Trophoblast cell (in vitro differentiated cells and primary cell): ENCODE measurements around the gene CACNA1F.

Experiments
- DNase-seq, 2 donors: peaks; one replicate each; pipeline ENCODE4 v3.0.0-alpha.2; 2016
- H2AFZ ChIP-seq: 2 replicates; pipeline ENCODE4 v1.6.1; 2013; ENCODE audit warnings: low read length, moderate library complexity, mild to moderate bottlenecking; ENCODE audit not compliant: insufficient read depth, poor library complexity
- H2AK5ac ChIP-seq: 2 replicates; pipeline ENCODE4 v1.6.1; 2013; ENCODE audit warnings: mild to moderate bottlenecking, low read length
- H2BK120ac ChIP-seq: 2 replicates; pipeline ENCODE4 v1.6.1; 2013; ENCODE audit warnings: low read length, mild to moderate bottlenecking, moderate library complexity; ENCODE audit not compliant: insufficient read depth, poor library complexity
- H2BK12ac ChIP-seq: 2 replicates; pipeline ENCODE4 v1.6.1; 2013; ENCODE audit warnings: mild to moderate bottlenecking, low read length, moderate library complexity
- H2BK5ac ChIP-seq: 2 replicates; pipeline ENCODE4 v1.6.1; 2013; ENCODE audit warnings: low read length, low read depth, moderate library complexity, mild to moderate bottlenecking; ENCODE audit not compliant: poor library complexity
- H3K14ac ChIP-seq: 2 replicates; pipeline ENCODE4 v1.6.1; 2013; ENCODE audit warnings: mild to moderate bottlenecking, low read length
- H3K18ac ChIP-seq: 2 replicates; pipeline ENCODE4 v1.6.1; 2013; ENCODE audit warnings: mild to moderate bottlenecking, low read length
- H3K23ac ChIP-seq: 2 replicates; pipeline ENCODE4 v1.6.1; 2013; ENCODE audit warnings: low read length
- H3K27ac ChIP-seq: 2 replicates; pipeline ENCODE4 v1.5.1; 2013; ENCODE audit warnings: low read depth, mild to moderate bottlenecking, inconsistent platforms, low read length, moderate library complexity
- H3K27me3 ChIP-seq: 2 replicates; pipeline ENCODE4 v1.6.1; 2013; ENCODE audit warnings: inconsistent platforms, mild to moderate bottlenecking, low read length, moderate library complexity; ENCODE audit not compliant: insufficient read depth
- H3K36me3 ChIP-seq, 2 experiments: 1 replicate in 1 of 2; 2 replicates in 1 of 2; pipeline ENCODE4 v1.6.1; 2013; ENCODE audit warnings: low read length in 2 of 2, mild to moderate bottlenecking in 2 of 2, moderate library complexity in 1 of 2; ENCODE audit not compliant: insufficient read depth in 2 of 2, control insufficient read depth in 1 of 2
- H3K4ac ChIP-seq: 2 replicates; pipeline ENCODE4 v1.6.1; 2013; ENCODE audit warnings: low read depth, mild to moderate bottlenecking, low read length, moderate library complexity
- H3K4me1 ChIP-seq, 2 experiments: 1 replicate in 1 of 2; 2 replicates in 1 of 2; pipeline ENCODE4 v1.6.1; 2013; ENCODE audit warnings: low read length in 2 of 2, mild to moderate bottlenecking in 2 of 2, moderate library complexity in 1 of 2; ENCODE audit not compliant: insufficient read depth in 2 of 2, control insufficient read depth in 1 of 2
- H3K4me2 ChIP-seq: 2 replicates; pipeline ENCODE4 v1.6.1; 2013; ENCODE audit warnings: inconsistent platforms, mild to moderate bottlenecking, low read length, moderate library complexity
- H3K4me3 ChIP-seq: 2 replicates; pipeline ENCODE4 v1.5.1; 2013; ENCODE audit warnings: mild to moderate bottlenecking, low read depth, low read length, inconsistent platforms
- H3K79me1 ChIP-seq: one replicate; pipeline ENCODE4 v1.6.1; 2013; ENCODE audit warnings: low read length
- H3K79me2 ChIP-seq: 2 replicates; pipeline ENCODE4 v1.6.1; 2013; ENCODE audit warnings: low read length, mild to moderate bottlenecking; ENCODE audit not compliant: control insufficient read depth, insufficient read depth, poor library complexity
- H3K9ac ChIP-seq: 2 replicates; pipeline ENCODE4 v1.6.1; 2013; ENCODE audit warnings: mild to moderate bottlenecking, low read length
- H3K9me3 ChIP-seq: 2 replicates; pipeline ENCODE4 v1.6.1; 2013; ENCODE audit warnings: low read depth, mild to moderate bottlenecking, control low read depth, inconsistent platforms, low read length; ENCODE audit not compliant: insufficient read depth
- H4K12ac ChIP-seq: 2 replicates; pipeline ENCODE4 v1.6.1; 2013; ENCODE audit warnings: low read depth, mild to moderate bottlenecking, low read length, moderate library complexity
- H4K8ac ChIP-seq: 2 replicates; pipeline ENCODE4 v1.6.1; 2013; ENCODE audit warnings: low read depth, mild to moderate bottlenecking, low read length, moderate library complexity
- H4K91ac ChIP-seq: one replicate; pipeline ENCODE4 v1.6.1; 2013; ENCODE audit warnings: low read depth, mild to moderate bottlenecking, low read length, moderate library complexity
- WGBS: extraction: QIAGEN DNeasy Blood & Tissue Kit; methylation state at CpG from one replicate; pipeline ENCODE4 v1.1.7; 2013; ENCODE audit warnings: missing lambda C conversion rate; ENCODE audit not compliant: insufficient read length, insufficient coverage; ENCODE audit errors: extremely low coverage; 5-methylcytosine and 5-hydroxymethylcytosine counted together

The CACNA1F gene

GRCh38 chrX:49276671-49277534 lies 43.8 kb upstream of the CACNA1F start:
- Histone ChIP-seq H3K9me3 (no peaks in the 10 kb centered on the region), H2BK120ac (no peak overlapping the region), H3K4me2 (no peak overlapping the region), H2BK5ac (no peak overlapping the region), H3K79me1 (no peaks in the 10 kb centered on the region), H3K4me1 (peaks cover 0 to 3% of the 10 kb centered on the region in 2 experiments), H2BK12ac (no peak overlapping the region), H3K36me3 (peaks cover 0 to 1% of the 10 kb centered on the region in 2 experiments), H3K23ac (no peak overlapping the region), H3K4ac (no peak overlapping the region), H4K91ac (no peak overlapping the region), H2AFZ (no peak overlapping the region), H4K12ac (no peak overlapping the region), H4K8ac (no peak overlapping the region), H3K4me3 (no peak overlapping the region), H2AK5ac (no peak overlapping the region), H3K27ac (no peak overlapping the region), H3K9ac (no peak overlapping the region), H3K79me2 (no peaks in the 10 kb centered on the region), H3K27me3 (no peaks in the 10 kb centered on the region), H3K18ac (no peak overlapping the region), H3K14ac (no peak overlapping the region)
- no peak for DNase-seq
- no CpG with 5 or more reads among the region's 19 CpGs for WGBS

GRCh38 chrX:49276207-49276606 lies 43.1 kb upstream of the CACNA1F start:
- peaks cover 0 to 1% of the 10 kb centered on the region in 2 experiments for H3K36me3 ChIP-seq
- H3K4me1 ChIP-seq: peaks cover 4 to 5% of the 10 kb centered on the region in 2 experiments
- no peak overlapping the region for H3K18ac ChIP-seq
- no peak overlapping the region for H3K4me2 ChIP-seq
- H3K9ac ChIP-seq: no peak overlapping the region
- H3K27me3 ChIP-seq: no peaks in the 10 kb centered on the region
- no peak overlapping the region for H2AK5ac ChIP-seq
- H4K8ac ChIP-seq: no peak overlapping the region
- no peak overlapping the region for H3K4me3 ChIP-seq
- H3K14ac ChIP-seq: no peak overlapping the region
- no peak overlapping the region for H2AFZ ChIP-seq
- H3K79me2 ChIP-seq: no peaks in the 10 kb centered on the region
- H2BK5ac ChIP-seq: no peak overlapping the region
- no peak overlapping the region for H3K27ac ChIP-seq
- WGBS: no CpG with 5 or more reads among the region's 1 CpG
- H2BK12ac ChIP-seq: no peak overlapping the region
- no peak overlapping the region for H2BK120ac ChIP-seq
- H4K91ac ChIP-seq: no peak overlapping the region
- H3K4ac ChIP-seq: no peak overlapping the region
- no peak for DNase-seq
- no peak overlapping the region for H3K23ac ChIP-seq
- no peaks in the 10 kb centered on the region for H3K79me1 ChIP-seq
- H3K9me3 ChIP-seq: no peaks in the 10 kb centered on the region
- H4K12ac ChIP-seq: no peak overlapping the region

- no peak overlapping the region for H3K23ac ChIP-seq
- peaks cover 1 to 2% of the 10 kb centered on the region in 2 experiments for H3K36me3 ChIP-seq
- no peak overlapping the region for H3K18ac ChIP-seq
Observed at GRCh38 chrX:49273181-49273727, 40.1 kb upstream of the CACNA1F start.

GRCh38 chrX:49272421-49272820 lies 39.3 kb upstream of the CACNA1F start:
- H4K8ac ChIP-seq: no peak overlapping the region
- H2AFZ ChIP-seq: no peak overlapping the region
- no peak overlapping the region for H2BK5ac ChIP-seq
- H3K36me3 ChIP-seq: peaks cover 1 to 2% of the 10 kb centered on the region in 2 experiments
- H2BK12ac ChIP-seq: no peak overlapping the region
- H3K79me1 ChIP-seq: peaks cover 14% of the 10 kb centered on the region
- peaks cover 13 to 17% of the 10 kb centered on the region in 2 experiments for H3K4me1 ChIP-seq
- H2AK5ac ChIP-seq: no peak overlapping the region
- no peak overlapping the region for H3K9ac ChIP-seq
- no peak overlapping the region for H3K18ac ChIP-seq
- no peaks in the 10 kb centered on the region for H3K9me3 ChIP-seq
- no peak overlapping the region for H2BK120ac ChIP-seq
- no peak overlapping the region for H3K4ac ChIP-seq
- no peak overlapping the region for H3K4me2 ChIP-seq
- H4K91ac ChIP-seq: no peak overlapping the region
- H3K79me2 ChIP-seq: peaks cover 10% of the 10 kb centered on the region
- no peak overlapping the region for H4K12ac ChIP-seq
- no peak overlapping the region for H3K4me3 ChIP-seq
- WGBS: no CpG with 5 or more reads among the region's 6 CpGs
- no peak overlapping the region for H3K23ac ChIP-seq
- no peaks in the 10 kb centered on the region for H3K27me3 ChIP-seq
- DNase-seq: no peak
- no peak overlapping the region for H3K27ac ChIP-seq
- H3K14ac ChIP-seq: no peak overlapping the region

More at GRCh38 chrX:49273181-49273727, 40.1 kb upstream of the CACNA1F start:
- Histone ChIP-seq H4K12ac (no peak overlapping the region), H2BK12ac (no peak overlapping the region), H3K4me2 (no peak overlapping the region), H3K27me3 (no peaks in the 10 kb centered on the region), H3K9ac (no peak overlapping the region), H2BK120ac (no peak overlapping the region), H2AK5ac (no peak overlapping the region), H2AFZ (no peak overlapping the region), H4K91ac (no peak overlapping the region), H3K4me1 (peaks cover 13 to 17% of the 10 kb centered on the region in 2 experiments), H2BK5ac (no peak overlapping the region), H3K79me2 (peaks cover 10% of the 10 kb centered on the region), H3K4ac (no peak overlapping the region), H4K8ac (no peak overlapping the region), H3K14ac (no peak overlapping the region), H3K79me1 (peaks cover 14% of the 10 kb centered on the region), H3K27ac (no peak overlapping the region), H3K4me3 (no peak overlapping the region), H3K9me3 (no peaks in the 10 kb centered on the region)
- WGBS: no CpG with 5 or more reads among the region's 8 CpGs
- no peak for DNase-seq
